ENCODE results near the gene DVL2. TPM values are rescaled to one million over a fixed set of nuclear protein-coding genes. Genes with fewer than 3 reads are reported as not detected.

Gene DVL2
- total RNA-seq, 1 donor from 2014 or later, result 99.7 TPM

- no peak for TF ChIP-seq CTCF (IDR thresholded peaks at IDR 0.05)
- Mint-ChIP-seq H3K9me3 (ENCODE audit: unreplicated experiment) (no peaks in the 10 kb centered on the region), H3K4me3 (ENCODE audit: unreplicated experiment) (no peak overlapping the region), H3K4me1 (ENCODE audit: unreplicated experiment) (no peaks in the 10 kb centered on the region), H3K27me3 (ENCODE audit: unreplicated experiment) (peaks cover 6% of the 10 kb centered on the region), H3K36me3 (ENCODE audit: unreplicated experiment) (no peaks in the 10 kb centered on the region), H3K27ac (ENCODE audit: unreplicated experiment) (no peak overlapping the region)
- no peak for DNase-seq (ENCODE audit: extremely low spot score, unreplicated experiment)
Measured at GRCh38 chr17:7178973-7179316, 55.4 kb downstream of the DVL2 start.

- no peak overlapping the region for H3K4me3 Mint-ChIP-seq (ENCODE audit: unreplicated experiment)
- no peaks in the 10 kb centered on the region for H3K9me3 Mint-ChIP-seq (ENCODE audit: unreplicated experiment)
- peaks cover 6% of the 10 kb centered on the region for H3K27me3 Mint-ChIP-seq (ENCODE audit: unreplicated experiment)
- TF ChIP-seq CTCF (IDR thresholded peaks at IDR 0.05), result no peak
- H3K36me3 Mint-ChIP-seq (ENCODE audit: unreplicated experiment), result no peaks in the 10 kb centered on the region
- no peak for DNase-seq (ENCODE audit: extremely low spot score, unreplicated experiment)
- no peaks in the 10 kb centered on the region for H3K4me1 Mint-ChIP-seq (ENCODE audit: unreplicated experiment)
- H3K27ac Mint-ChIP-seq (ENCODE audit: unreplicated experiment), result peak overlapping the region; percentile 57
Measured at GRCh38 chr17:7177954-7178477, 56.3 kb downstream of the DVL2 start.

GRCh38 chr17:7177191-7177953 lies 56.9 kb downstream of the DVL2 start:
- Mint-ChIP-seq H3K36me3 (ENCODE audit: unreplicated experiment) (no peaks in the 10 kb centered on the region), H3K4me1 (ENCODE audit: unreplicated experiment) (no peaks in the 10 kb centered on the region), H3K27me3 (ENCODE audit: unreplicated experiment) (peaks cover 6% of the 10 kb centered on the region), H3K27ac (ENCODE audit: unreplicated experiment) (peak overlapping the region; percentile 57), H3K9me3 (ENCODE audit: unreplicated experiment) (no peaks in the 10 kb centered on the region), H3K4me3 (ENCODE audit: unreplicated experiment) (no peak overlapping the region)
- peak; percentile 87 for TF ChIP-seq CTCF (IDR thresholded peaks at IDR 0.05)
- DNase-seq (ENCODE audit: extremely low spot score, unreplicated experiment), result no peak

- H3K4me1 Mint-ChIP-seq (ENCODE audit: unreplicated experiment), result no peaks in the 10 kb centered on the region
- no peak for TF ChIP-seq CTCF (IDR thresholded peaks at IDR 0.05)
- peaks cover 6% of the 10 kb centered on the region for H3K27me3 Mint-ChIP-seq (ENCODE audit: unreplicated experiment)
Measured at GRCh38 chr17:7176841-7177190, 57.5 kb downstream of the DVL2 start.

GRCh38 chr17:7176107-7176840 lies 58.0 kb downstream of the DVL2 start:
- Mint-ChIP-seq H3K4me3 (ENCODE audit: unreplicated experiment) (no peak overlapping the region), H3K27ac (ENCODE audit: unreplicated experiment) (no peak overlapping the region), H3K4me1 (ENCODE audit: unreplicated experiment) (peaks cover 1% of the 10 kb centered on the region), H3K27me3 (ENCODE audit: unreplicated experiment) (peaks cover 6% of the 10 kb centered on the region), H3K36me3 (ENCODE audit: unreplicated experiment) (no peaks in the 10 kb centered on the region), H3K9me3 (ENCODE audit: unreplicated experiment) (no peaks in the 10 kb centered on the region)
- no peak for TF ChIP-seq CTCF (IDR thresholded peaks at IDR 0.05)
- DNase-seq (ENCODE audit: extremely low spot score, unreplicated experiment), result no peak

More at GRCh38 chr17:7176841-7177190, 57.5 kb downstream of the DVL2 start:
- Mint-ChIP-seq H3K4me3 (ENCODE audit: unreplicated experiment) (no peak overlapping the region), H3K36me3 (ENCODE audit: unreplicated experiment) (no peaks in the 10 kb centered on the region), H3K27ac (ENCODE audit: unreplicated experiment) (no peak overlapping the region), H3K9me3 (ENCODE audit: unreplicated experiment) (no peaks in the 10 kb centered on the region)
- no peak for DNase-seq (ENCODE audit: extremely low spot score, unreplicated experiment)

Measured in osteocyte (in vitro differentiated cells).